SK-N-MC (cell line): Measurements from ENCODE around the gene SAMD15.

Source experiments
- EZH2 ChIP-seq: fragments of 200-600 bp; sonication (generic); IDR thresholded peaks from one replicate; pipeline ENCODE4 v1.6.1; 2017; ENCODE audit warnings: antibody characterized with exemption
- FOXP2 ChIP-seq: optimal IDR thresholded peaks from 2 replicates; pipeline ENCODE3; 2011; ENCODE audit warnings: mild to moderate bottlenecking, moderate library complexity; ENCODE audit not compliant: insufficient read depth; ENCODE audit errors: extremely low read length, control extremely low read depth
- POLR2AphosphoS5 ChIP-seq: IDR thresholded peaks from 2 replicates; pipeline ENCODE4 v1.6.1; 2012; ENCODE audit warnings: mild to moderate bottlenecking, low read depth, low read length, borderline replicate concordance

GRCh38 chr14:77340389-77340788 is 36.8 kb upstream of the SAMD15 start:
- TF ChIP-seq POLR2AphosphoS5 (no peak), FOXP2 (no peak), EZH2 (no peak)
